OCI-M2 (cell line): ENCODE results near the gene SBF2.

ENCODE experiments used
- DNase-seq: peaks from one replicate; lab custom pipeline; 2025; ENCODE audit not compliant: unreplicated experiment; lab: John Stamatoyannopoulos, UW

Gene SBF2

GRCh38 chr11:10293423-10294289, at the start of gene SBF2:
TSS of gene SBF2 (minus strand) at chr11:10294219. CDS start at chr11:10294069, 150 bp downstream.
- DNase-seq = no peak

GRCh38 chr11:10338287-10338686, 44.3 kb upstream of the SBF2 start:
- DNase-seq = no peak

GRCh38 chr11:10333490-10333889, 39.5 kb upstream of the SBF2 start:
- no peak for DNase-seq

GRCh38 chr11:10331548-10332289, 37.7 kb upstream of the SBF2 start:
- DNase-seq = no peak

GRCh38 chr11:10329935-10330334, 35.9 kb upstream of the SBF2 start:
- DNase-seq = no peak

- DNase-seq = no peak
Measured at GRCh38 chr11:10329356-10329755, 35.3 kb upstream of the SBF2 start.

GRCh38 chr11:10328314-10329098, 34.5 kb upstream of the SBF2 start:
- no peak for DNase-seq

- DNase-seq = no peak
Measured at GRCh38 chr11:10327254-10327653, 33.2 kb upstream of the SBF2 start.

- DNase-seq = no peak
Measured at GRCh38 chr11:10326012-10326964, 32.3 kb upstream of the SBF2 start.

GRCh38 chr11:10325277-10326011, 31.4 kb upstream of the SBF2 start:
- DNase-seq = no peak

GRCh38 chr11:10324474-10324873, 30.5 kb upstream of the SBF2 start:
- no peak for DNase-seq

GRCh38 chr11:10323793-10324170, 29.8 kb upstream of the SBF2 start:
- no peak for DNase-seq

GRCh38 chr11:10322830-10323792, 29.1 kb upstream of the SBF2 start:
- DNase-seq = no peak

- DNase-seq = no peak
Measured at GRCh38 chr11:10322401-10322800, 28.4 kb upstream of the SBF2 start.

GRCh38 chr11:10320736-10321465, 26.9 kb upstream of the SBF2 start:
- DNase-seq = no peak

- DNase-seq = no peak
Measured at GRCh38 chr11:10319702-10320558, 25.9 kb upstream of the SBF2 start.

- no peak for DNase-seq
Measured at GRCh38 chr11:10318527-10318802, 24.4 kb upstream of the SBF2 start.
